IPS-NIHi7 (cell line): ENCODE measurements around the gene SRRM5.
A peak's percentile ranks its signal among the peaks of the same experiment; 100 is the strongest.
"Not testable (repeated sequence)": the region's sequence is repeated elsewhere in the genome, so short reads cannot be mapped to it uniquely, and the experiment has no call there.

Experiments
- DNase-seq: peaks from one replicate; pipeline ENCODE4 v3.0.0; 2012; ENCODE audit warnings: mixed read lengths; ENCODE audit errors: extremely low spot score

The SRRM5 gene

DNA sequence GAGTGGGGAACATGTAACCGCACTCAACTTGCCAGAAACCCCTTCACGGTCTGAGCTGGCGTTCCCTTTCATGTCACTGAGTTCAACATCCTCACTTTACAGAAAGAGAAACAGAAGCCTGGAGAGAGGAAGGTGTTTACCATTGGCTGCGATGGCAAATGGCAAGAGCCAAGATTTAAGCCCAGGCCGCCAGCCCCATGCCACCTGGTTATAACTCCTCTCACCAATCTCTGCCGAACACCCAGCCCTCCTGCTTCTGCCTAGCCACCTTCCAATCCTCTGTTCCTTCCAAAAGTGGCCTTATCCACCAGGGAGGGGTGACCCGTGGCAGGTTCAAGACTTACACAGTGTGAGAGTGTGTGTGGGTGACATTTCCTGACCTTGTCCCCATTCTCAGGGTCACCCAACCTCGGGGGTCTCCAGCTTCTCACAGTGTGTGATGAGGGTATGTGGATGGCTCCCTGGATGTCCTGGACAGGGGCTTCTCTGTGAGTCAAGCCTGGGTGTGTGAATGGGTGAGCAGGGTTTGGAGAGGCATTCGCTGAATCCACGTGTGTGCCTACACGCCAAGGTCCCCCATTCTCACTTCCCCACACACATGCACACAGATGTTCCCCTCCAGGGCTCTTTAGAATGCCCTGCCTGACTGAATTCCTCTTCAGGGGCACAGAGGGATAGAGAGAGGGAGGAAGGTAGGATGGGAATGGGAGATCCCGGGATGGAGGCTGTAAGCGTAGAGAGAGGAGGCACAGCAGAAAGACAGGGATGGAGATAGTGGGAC, 26.5 kb downstream of the SRRM5 start:
- no peak for DNase-seq

DNA sequence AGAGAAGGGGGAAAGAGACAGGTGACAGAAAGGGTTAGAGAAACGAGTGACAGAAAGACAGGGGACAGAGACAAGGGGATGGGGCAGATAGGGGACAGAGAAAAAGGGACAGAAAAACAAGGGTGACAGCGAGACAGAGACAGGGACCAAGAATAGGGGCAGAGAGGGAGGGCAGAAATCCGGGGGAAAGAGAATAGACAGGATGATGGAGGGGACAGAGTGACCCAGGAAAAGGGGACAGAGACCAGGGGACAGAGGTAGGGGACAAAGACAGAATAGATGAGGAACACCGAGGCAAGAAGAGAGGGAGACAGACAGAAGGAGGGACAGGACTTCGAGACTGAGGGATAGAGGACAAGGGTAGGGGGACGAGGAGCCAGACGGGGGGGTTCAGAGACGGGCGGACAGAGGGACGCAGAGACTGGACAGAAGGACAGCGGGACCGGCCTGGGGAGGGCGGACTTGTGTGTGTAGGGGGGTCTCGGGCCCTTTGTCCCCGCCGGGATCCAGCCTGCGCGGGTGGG, 27.2 kb downstream of the SRRM5 start:
- DNase-seq: no peak

DNA sequence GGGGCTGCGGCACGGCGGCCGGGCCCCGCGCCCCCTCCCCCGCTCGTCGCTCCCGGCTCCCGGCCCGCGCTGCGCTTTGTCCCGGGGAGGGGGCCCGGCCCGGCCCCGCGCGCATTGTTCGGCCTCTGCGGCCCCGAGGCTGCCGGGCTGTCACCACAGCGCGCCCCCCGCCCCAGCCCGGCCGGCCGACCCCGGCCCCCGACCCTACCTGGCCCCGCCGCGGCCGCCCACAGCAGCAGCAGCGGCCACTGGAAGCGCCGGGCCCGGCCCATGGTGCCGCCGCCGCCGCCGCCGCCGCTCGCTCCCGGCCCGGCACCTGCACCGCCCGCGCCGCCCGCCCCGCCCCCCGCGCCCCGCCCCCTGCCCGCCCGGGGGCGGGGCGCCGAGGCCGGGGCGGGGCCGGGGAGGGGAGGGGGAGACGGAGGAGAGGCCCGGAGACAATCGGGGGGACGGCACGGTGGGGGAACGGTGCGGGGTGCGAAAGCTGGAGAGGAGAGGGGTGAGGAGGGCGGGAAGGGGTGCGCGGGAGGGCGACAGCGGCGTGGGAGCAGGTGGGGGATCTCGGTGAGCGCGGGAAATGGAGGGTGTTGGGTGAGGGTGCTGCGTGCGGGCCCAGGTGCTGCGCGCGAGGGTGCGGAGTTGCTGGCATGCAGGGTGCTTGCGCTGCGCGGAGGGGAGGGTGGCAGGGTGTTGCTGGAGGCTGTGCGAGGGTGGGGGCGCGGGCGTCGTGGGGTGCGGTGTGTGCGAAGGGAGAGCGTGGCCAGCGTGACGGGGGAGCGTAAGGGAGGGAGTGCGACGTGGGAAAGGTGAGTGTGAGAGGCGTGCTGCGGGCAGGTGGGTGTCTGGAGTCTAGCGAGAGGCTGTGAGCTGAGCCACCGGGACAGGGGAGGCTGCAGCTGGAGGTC, 27.9 kb downstream of the SRRM5 start, which contains the start of gene CADM4:
Gene CADM4, minus strand, starts transcription at position 332 of the 905 bp plus-strand sequence. Its CDS starts 60 bp downstream, at position 272.
- peak; percentile 72 for DNase-seq

DNA sequence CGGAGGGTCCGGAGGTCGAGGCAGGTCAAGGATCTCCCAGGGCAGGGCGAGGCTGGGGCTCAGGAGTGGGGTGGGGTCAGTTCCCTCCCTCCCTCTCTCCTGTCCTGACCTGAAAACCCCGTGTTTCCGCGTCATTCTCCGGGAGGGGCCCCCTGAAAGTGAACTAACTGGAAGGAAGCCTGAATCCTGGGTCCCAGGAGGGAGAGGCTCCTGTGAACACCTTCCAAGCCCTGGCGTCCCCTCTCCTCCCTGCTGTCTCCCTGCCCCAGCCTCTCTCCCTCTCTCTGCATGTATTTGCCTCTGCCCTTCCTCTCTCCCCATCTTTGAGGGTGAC, 28.5 kb downstream of the SRRM5 start:
- DNase-seq: no peak

DNA sequence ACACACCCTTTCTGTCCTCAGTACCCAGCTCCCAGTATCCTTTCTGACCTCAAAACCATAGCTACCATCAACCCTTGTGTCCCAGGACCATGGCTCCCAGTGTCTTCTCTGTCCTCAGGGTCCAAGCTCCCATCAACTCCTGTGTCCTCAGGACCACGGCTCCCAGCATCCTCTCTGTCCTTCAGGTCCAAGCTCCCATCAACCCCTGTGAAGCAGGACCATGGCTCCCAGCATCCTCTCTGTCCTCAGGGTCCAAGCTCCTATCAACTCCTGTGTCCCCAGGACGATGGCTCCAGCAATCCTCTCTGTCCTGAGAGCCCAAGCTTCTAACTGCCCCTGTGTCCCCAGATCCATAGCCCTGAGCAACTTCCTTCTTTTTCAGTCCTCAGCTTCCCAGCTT, 29.4 kb downstream of the SRRM5 start:
- no peak for DNase-seq

DNA sequence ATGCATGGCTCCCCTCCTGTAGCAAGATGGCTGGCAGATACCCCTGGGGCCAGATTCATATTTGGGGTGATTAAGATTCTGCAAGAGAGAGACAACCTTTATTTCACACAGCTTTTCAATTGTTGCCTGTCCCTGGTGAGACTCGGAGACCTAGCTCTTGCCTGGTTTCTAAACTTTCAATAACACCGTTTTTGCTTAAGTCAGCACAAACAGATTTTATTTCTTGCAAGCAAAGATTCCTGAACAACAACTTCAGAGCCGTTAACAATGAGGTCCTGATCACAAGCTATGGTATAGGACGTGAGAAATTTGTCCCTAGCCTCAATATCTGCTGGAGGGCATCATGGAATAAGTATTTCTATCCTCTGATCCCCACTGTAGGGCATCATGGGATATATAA, 30.6 kb downstream of the SRRM5 start:
- DNase-seq: no peak

DNA sequence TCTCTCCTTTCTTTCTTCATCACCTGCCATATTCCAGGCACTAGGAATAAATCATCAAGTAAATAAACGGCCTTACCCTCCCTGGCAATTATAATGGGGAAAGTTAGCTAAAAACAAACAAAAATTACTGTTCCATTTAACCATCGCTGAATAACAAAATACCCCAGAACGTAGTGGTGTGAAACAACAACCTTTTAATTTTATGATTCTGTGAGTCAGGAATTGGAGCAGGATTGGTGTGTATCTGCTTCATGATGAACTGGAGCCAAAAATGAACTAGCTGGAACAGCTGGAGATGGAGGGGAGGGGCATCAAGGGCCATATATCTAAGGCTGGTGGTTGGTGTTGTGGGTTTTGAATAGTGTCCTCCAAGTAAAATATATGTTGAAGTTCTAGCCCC, 31.4 kb downstream of the SRRM5 start:
- DNase-seq: no peak

DNA sequence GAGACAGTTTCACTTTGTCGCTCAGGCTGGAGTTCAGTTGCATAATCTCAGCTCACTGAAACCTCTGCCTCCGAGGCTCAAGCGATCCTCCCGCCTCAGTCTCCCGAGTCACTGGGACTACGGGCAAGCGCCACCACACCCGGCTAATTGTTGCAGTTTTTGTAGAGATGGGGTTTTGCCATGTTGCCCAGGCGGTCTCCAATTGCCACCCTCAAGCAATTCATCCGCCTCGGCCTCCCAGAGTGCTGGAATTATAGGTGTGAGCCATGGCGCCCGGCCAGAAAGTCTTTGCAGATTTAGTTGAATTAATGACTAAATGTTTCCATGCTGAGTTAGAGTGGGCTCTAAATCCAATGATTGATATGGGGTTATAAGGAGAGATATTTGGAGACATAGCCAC, 32.3 kb downstream of the SRRM5 start:
- DNase-seq: no peak

DNA sequence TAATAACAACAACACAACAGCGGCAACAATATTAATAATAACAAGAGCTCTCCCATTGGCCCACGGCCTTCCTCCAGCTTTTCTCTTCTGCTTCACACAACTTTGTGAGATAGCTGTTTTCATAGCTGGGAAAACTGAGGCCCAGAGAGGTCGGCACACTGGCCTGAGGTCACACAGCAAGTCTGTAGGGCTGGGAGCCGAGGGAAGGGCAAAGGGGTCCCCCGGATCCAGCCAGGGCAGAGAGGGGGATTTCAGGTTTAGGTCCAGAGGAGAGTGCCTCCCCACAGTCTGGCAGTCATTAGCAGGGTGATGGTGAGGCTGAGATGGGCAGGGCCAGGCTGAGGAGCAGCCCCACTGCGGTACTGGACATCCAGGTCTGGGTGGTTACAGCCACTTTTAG, 36.7 kb downstream of the SRRM5 start:
- no peak for DNase-seq

DNA sequence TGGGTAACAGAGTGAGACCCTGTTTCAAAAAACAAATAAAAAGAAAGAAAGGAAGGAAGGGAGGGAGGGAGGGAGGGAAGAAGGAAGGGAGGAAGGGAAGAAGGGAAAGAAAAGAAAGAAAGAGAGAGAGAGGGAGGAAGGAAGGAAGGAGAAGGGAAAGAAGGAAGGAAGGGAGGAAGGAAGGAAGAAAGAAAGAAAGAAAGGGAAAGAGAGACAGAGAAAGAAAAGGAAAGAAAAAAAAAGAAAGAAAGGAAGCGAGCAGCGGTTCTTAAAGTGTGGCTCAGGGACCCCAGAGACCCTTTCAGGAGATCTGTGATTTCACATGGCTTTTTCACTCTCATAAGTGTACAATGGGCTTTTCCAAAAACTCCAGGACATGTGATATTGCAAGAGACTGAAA, 37.6 kb downstream of the SRRM5 start:
- DNase-seq: no peak

DNA sequence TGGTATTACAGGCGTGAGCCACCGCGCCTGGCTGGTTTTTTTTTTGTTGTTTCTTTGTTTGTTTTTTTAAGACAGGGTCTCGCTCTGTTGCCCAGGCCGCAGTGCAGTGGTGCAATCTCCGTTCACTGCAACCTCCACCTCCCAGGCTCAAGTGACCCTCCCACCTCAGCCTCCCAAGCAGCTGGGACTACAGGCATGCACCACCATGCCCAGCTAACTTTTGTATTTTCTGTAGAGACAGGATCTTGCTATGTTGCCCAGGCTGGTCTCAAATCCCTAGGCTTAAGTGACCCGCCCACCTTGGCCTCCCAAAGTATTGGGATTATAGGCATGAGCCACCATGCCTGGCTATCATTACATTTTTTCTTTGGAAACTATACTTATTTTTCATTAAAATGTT, 38.4 kb downstream of the SRRM5 start:
- not testable (repeated sequence) for DNase-seq

DNA sequence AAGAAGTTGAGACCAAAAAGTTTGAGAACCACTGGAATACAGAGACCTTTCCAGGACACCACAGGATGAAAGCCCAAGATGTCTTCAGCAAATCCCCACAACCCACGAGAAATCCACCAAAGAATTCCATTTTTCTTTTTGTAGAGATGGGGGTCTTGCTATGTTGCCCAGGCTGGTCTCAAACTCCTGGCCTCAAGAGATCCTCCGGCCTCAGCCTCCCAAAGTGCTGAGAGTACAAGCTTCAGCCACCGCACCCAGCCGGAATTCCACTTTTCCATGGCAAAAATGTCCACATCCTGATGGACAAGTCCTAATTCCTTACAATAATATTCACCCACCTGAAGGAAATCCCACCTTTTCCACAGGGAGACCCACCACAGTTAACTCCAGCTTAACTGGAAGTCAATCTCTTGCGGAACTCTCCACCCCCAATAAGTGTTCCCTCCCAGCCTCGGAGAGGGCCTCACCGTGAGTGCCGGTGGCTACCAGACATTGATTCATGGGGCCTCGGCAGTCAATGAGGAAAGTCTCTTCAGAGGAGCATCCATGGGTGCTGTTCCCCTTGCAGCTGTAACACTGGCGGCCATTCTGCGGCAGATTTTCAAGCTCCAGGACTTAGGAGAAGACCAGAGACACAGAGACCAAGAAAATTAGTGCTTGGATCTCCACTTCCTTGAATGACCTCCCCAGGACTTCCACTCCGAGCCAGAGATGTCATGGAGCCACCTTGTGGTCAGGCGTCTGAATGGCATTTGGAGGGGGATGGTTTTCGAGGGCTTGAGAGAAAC, 40.1 kb downstream of the SRRM5 start:
- DNase-seq: peak; percentile 78

DNA sequence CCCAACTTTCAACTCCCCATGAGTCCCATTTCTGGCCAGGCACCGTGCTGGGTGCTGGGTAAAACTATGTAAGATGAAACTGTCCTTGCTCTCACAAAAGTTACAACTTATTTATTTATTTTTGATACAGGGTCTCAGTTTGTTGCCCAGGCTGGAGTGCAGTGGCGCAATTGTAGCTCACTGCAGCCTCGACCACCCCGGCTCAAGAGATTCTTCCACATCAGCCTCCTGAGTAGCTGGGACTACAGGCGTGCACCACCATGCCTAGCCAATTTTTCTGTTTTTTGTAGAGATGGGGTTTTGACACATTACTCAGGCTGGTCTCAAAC, 40.6 kb downstream of the SRRM5 start:
- DNase-seq: no peak

DNA sequence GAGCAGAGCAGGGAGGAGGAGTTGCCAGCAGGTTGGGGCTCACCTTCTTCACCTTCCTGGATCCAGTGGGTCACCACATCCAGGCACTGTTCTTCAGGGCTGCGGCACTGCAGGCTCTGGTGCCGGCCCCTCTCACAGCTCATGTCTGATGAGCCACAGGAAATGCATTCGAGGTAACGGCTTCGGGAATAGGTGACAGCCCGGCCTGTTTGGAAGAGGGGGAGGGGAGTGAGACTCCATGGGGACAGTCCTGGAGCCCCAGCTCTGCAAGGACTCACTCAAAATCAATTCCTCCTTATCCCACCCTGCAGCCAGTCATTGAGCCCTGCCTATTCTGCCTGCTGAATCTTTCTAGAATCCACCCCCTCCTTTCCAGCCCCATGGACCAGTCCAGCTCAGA, 44.5 kb downstream of the SRRM5 start:
- no peak for DNase-seq

DNA sequence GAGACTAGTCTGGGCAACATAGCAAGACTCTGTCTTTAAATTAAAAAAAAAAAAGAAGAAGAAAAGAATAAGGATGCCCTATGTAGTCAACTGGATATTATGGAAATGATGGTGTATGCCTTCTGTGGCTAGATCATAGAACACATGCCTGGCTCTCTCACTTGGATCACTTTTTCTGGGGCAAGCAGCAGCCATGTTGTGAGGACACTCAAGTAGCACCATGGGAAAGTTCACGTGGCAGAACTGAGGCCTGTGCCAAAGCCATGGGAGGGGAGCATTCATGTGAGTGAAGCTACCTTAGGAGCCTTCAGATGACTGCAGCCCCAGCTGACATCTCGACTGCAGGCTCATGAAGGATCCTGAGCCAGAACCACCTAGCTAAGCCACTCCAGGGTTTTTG, 46.1 kb downstream of the SRRM5 start:
- no peak for DNase-seq

DNA sequence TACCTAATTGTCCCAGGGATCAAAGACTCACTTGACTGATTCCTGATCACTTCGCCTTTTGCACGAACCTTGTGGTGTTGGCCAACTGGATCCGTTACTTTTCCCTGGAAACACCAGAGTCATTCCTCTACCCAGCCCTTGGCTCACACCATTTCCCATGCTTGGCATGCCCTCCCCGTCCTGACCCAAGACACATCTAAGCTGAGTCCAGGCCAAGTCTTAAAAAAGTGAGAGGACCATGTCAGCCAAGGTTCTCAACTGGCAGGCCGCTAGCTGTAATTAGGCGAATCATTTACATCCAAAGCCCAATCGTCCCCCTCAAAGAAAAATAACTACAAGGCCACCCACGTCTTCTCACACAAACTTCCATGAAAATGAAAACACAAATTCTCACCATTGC, 46.6 kb downstream of the SRRM5 start:
- DNase-seq: no peak

DNA sequence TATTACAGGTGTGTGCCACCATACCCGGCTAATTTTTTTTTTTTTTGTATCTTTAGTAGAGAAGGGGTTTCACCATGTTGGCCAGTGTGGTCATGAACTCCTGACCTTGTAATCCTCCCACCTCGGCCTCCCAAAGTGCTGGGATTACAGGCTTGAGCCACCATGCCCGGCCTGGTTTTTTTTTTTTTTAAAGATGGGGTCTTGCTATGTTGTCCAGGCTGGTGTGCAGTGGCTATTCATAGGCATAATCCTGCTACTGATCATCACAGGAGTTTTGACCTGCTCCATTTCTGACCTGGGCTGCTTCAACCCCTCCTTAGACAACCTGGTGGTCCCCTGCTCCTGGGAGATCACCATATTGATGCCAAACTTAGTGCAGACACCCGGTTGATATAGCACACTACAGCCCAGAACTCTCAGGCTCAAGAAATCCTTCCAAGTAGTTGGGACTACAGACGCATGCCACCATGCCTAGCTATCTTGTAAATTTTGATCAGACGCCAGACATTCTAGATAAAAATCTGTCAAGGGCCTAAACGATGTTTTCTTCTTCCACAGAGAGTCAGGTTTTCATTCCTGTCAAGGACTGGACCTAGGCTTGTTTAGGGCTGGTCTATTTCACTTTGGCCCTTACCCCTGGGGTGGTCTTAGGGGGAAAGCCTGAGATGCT, 48.5 kb downstream of the SRRM5 start:
- DNase-seq: no peak

DNA sequence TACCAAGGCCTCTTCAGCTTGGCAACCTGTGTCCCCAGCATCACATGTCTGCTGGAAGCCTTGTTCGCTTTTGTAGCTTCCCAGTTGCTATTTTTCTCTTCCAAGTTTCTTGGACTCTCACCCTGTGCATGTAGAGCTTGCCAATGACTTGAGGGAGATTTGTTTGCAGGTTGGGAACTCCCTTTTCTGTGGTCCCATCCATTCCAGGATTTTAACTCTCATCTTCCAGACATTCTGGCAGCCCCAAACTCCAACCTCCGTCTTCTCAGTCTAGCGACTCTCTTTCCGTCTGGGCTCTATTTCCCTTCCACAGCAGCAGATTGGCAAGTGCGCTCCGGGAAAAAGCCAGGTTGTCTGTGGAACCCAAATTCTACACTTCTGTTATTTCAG, 49.1 kb downstream of the SRRM5 start:
- no peak for DNase-seq

DNA sequence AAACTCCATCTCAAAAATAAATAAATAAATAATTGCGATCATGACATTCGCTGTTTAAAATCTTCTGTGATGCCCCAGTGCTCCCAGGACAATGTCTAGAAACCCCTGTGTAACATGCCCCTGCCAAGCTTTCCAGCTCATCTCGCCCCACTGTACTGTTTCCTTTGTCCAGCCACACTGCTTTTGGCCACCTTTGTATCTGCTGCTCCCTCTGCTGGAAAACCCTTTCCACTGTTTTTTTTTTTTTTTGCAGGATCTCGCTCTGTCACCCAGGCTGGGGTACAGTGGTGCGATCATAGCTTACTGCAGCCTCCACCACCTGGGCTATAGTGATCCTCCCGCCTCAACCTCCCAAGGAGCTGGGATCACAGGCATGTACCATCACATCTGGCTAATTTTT, 50.6 kb downstream of the SRRM5 start:
- peak; percentile 52 for DNase-seq

DNA sequence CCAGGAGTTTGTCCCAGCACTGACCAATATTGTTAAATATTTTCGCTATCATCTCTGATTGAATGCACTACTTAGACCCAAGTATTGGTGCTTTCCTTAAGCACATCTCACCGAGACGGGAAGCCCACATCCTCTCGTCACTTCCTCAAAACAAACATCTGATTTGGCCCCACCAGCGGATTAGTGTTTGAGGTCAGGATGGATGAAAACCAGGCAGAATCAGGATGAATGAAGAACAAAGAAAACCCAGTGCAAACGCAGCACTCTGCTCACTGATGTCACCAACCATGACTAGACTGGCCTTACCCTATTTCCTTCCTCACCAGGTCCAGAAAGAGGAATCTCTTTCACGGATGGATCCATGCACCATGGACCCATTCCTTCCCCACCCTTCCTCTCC, 52.1 kb downstream of the SRRM5 start:
- no peak for DNase-seq
